HG03060 (cell line): ENCODE measurements around the gene EFNB3.

Experiments used
- ATAC-seq: cut with Tn5 transposase; IDR thresholded peaks from one replicate; pipeline ENCODE4 v1.9.1; 2021; ENCODE audit warnings: low read depth, moderate number of reproducible peaks; ENCODE audit not compliant: unreplicated experiment

EFNB3 gene

GRCh38 chr17:7756968-7757367, 52.0 kb downstream of the EFNB3 start:
- ATAC-seq, result no peak
